GM12801 (cell line): ENCODE data around the gene ANTXR2.

ENCODE experiments used
- CTCF ChIP-seq: IDR thresholded peaks from one replicate; pipeline ENCODE4 v1.5.1; 2011; ENCODE audit warnings: control low read depth; ENCODE audit not compliant: insufficient read length; ENCODE audit errors: extremely low read depth

ANTXR2 gene

GRCh38 chr4:79948739-79949138 lies 124.3 kb downstream of the ANTXR2 start:
- no peak for TF ChIP-seq CTCF

- TF ChIP-seq CTCF: no peak
Observed at GRCh38 chr4:79948261-79948660, 124.8 kb downstream of the ANTXR2 start.

- no peak for TF ChIP-seq CTCF
Observed at GRCh38 chr4:79947386-79947785, 125.6 kb downstream of the ANTXR2 start.

GRCh38 chr4:79935274-79935673 lies 137.8 kb downstream of the ANTXR2 start:
- no peak for TF ChIP-seq CTCF

- no peak for TF ChIP-seq CTCF
Observed at GRCh38 chr4:79934660-79935059, 138.4 kb downstream of the ANTXR2 start.

- no peak for TF ChIP-seq CTCF
Observed at GRCh38 chr4:79927931-79928330, 145.1 kb downstream of the ANTXR2 start.

GRCh38 chr4:79923281-79923680 lies 149.7 kb downstream of the ANTXR2 start:
- TF ChIP-seq CTCF: no peak

GRCh38 chr4:79922011-79922410 lies 151.0 kb downstream of the ANTXR2 start:
- no peak for TF ChIP-seq CTCF
